Smooth muscle cell of the brain vasculature (primary cell): Measurements from ENCODE around the gene AK1.
"Not testable (repeated sequence)": the region's sequence is repeated elsewhere in the genome, so short reads cannot be mapped to it uniquely, and the experiment has no call there.

Experiments used
- DNase-seq: peaks from one replicate; pipeline ENCODE4 v3.0.0-alpha.2; 2012; ENCODE audit warnings: low read depth, low spot score

AK1 gene

DNA sequence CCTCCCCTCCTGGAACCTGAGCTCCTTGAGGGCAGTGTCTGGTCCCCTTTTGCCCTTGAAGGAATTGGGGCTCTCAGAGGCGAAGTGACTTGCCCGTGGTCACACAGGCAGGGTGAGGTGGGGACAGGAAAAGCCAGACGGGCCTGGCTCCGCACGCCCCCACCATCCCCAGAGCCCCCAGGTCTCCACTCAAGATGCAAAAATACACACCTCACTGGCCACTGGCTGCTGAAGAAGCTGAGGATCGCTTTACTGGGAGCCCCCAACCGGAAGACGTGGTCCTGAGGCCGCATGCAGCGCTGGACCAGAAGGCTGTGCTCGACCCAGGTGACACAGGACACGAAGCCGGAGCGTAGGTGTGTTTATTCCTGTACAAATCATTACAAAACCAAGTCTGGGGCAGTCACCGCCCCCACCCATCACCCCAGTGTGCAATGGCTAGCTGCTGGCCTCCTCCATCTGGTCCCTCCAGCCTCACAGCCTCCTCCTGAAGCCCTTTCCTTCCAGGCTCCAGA, 7.6 kb upstream of the AK1 start:
- DNase-seq = no peak

DNA sequence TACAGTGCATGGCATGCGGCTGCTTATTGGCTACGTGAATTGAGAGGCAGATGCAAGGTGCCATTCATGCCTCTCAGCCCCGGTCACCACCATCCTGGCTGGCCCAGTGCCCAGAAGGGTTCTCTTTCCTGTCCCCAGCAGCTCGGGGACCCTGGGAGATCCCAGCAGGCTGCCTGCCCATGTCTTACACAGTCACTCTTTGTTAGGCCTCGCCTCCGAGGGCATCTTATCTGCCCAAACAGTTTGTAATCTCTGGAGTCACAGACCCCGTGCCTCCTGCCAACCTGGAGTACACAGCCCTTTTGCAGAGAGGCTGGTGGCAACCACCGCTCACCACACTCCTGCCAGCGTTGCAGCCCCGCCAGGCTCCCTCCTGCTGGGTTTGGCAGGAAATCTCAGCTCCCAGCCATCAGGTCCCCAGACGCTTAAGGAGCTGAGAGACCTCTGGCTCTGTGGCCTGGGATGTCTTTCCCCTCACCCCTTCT, 7.0 kb upstream of the AK1 start:
- no peak for DNase-seq

DNA sequence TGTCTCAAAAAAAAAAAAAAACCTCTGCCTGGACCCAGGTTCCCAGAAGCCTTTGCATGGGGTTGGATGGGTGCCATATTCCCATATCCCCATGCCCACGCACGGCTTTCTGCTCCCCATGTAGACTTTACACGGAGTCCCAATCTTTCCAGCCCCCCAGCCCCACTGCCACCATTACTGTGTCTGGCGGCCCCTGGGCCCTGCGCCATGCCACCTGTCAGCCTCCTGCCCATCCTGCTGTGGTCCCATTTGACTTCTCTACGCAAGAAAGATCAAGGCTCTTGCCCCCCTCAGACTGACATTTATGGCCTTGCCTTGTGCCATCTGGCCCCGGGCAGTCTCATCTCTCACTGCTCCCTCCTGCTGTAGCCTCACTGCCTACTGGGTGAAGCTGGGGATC, 6.5 kb upstream of the AK1 start:
- no peak for DNase-seq

DNA sequence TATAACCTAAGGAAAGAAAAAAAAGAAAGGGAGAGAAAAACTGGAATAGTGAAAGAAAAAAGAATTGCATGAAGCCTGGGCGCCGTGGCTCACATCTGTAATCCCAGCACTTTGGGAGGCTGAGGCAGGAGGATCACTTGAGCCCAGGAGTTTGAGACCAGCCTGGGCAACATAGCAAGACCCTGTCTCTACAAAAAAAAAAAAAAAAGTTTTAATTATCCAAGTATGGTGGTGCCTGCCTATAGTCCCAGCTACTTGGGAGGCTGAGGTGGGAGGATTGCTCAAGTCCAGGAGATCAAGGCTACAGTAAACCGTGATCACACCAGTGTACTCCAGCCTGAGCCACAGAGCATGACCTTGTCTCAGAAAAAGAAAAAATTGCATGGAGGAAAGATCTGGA, 4.2 kb upstream of the AK1 start:
- DNase-seq = not testable (repeated sequence)

DNA sequence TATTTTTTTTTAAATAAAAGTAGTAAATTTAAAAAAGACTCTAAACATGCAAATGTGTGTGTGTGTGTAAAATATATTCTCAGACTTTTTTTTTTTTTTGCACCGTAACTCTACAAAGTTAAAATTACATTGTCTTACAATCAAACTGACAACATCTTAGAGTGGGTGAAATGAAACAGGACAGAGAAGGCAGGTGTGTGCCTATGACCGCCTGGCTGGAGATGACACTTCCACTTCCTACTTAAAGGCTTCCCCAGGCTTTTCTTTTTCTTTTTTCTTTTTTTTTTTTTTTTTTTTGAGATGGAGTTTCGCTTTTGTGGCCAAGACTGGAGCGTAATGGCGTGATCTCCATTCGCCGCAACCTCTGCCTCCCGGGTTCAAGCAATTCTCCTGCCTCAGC, 2.7 kb upstream of the AK1 start:
- DNase-seq = no peak

DNA sequence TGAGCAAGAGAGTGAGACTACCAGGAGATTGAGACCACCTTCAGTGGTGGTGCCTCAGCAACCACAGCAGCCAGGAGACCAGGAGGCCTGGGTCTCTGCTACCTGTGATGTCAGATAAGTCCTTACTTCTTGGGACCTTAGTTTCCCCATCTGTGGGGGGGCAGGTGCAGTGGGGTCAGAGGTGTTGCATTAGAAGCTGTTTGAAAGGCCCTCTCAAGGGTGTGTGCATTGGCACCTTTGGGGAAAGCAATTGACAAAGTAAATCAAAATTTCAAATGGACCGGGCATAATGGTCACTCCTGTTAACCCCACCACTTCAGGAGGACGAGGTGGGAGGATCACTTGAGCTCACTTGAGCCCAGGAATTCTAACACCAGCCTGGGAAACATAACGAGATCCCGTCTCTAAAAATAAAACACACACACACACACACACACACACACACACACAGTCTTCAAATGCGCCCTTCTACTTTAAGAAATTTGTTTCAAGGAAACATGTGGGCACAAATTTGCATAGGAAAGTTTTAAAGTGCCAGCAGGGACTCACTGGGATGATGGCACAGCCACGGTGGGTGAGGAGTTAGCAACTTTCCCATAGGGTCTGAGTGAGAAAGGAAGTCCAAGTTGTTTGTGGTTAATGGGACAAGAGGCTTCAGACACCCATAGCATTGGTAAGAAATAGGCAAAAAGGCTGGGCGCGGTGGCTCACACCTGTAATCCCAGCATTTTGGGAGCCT, 1.3 kb upstream of the AK1 start:
- DNase-seq = no peak

DNA sequence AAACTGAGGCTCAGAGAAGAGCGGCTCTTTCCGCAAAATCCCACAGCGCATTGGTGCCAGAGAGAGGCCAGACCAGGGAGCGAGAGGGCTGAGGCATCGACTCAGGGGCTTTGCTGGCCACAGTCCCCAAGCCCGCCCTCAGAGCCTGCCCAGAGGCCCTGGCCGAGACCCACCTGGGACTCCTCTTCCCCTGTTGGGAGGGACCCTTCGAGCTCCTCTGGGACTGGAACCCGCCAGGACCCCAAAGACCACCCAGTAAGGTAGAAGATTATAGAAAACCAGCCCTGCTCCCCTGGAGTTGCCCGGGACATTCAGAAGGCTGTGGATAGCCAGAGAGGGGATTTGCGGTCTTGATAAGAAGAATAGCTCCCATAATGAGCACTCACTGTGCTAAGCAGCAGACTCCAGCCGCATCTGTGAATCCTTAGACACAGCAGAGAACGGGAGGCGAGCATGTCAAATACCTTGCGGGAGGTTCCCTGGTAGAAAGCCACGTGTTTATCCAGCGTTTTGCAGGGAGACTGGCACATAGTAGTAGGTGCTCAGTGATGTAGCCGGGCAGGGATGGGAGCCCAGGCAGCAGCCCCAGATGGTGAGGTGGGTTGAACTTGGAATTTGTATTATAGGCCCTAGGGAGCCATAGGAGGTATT, 651 bp upstream of the AK1 start:
- DNase-seq = no peak

DNA sequence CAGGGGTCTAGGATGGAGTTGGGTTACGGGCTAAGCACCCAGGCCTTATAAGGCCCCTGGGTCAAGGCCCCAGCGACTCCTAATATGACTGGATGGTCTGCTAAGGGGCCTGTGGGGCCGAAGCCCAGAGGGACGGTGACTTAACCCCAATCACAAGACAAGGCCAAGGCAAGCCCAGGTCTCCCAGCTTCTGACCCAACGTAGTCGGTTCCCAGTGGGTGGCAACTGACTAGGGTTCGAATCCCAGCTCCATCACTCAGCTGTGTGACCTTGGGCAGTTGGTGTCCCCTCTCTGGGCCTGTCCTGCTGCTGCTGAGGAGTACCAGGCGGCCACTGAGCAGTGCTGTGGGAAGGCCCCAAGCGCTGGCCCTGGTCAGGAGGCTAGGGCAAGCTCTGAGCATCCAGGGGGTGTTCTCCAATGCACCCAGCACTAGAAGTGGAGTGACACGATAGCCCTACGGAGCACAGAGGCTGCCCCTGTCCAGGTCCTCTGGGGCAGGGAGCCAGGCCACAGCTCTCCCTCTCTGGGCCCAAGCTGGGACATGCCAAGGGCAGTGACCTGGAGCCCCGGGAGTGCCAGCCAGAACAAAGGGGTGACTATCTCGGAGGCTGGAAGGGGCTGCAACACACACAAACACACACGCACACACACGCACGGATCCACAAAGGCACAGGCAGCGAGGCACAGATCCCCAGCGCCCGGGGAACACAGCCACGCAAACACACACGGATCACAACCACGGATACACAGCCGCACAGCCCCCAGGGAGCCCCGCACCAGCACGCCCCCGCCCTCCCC, 512 bp downstream of the AK1 start:
- no peak for DNase-seq

DNA sequence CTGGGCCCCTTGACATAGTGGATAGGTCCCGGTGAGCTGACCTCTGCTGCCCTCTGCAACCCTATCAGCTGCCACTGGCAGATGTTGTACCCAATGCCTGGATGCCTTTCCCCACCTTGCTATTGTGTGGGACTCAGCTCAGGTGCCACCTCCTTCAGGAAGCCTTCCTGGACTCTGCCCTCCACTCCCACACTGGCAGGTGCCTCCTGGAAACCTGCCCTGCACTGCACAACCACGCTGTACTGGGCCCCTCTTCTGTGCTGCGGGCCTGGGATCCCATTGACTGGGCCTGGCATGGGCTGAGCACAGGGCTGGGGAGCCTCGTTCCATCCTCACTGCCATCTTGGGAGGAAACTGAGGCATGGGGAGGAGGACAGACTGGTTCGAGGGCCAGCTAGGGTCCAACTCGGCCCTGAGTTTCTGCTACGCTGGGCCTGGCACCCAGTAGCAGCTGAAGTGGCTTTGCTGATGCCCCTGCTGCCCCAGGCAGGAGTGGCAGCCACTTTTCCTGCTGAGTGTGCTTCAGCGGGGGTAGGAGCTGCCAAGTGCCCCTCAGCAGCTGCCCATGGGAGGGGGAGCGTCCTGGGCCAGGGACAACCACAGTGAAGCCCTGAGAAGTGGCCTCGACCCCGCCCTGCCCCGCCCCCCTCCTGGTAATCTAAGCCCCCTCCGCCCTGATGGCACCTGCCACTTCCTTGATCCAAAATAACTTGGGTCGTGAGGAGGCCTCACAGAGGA, 1.3 kb downstream of the AK1 start:
- DNase-seq = no peak

DNA sequence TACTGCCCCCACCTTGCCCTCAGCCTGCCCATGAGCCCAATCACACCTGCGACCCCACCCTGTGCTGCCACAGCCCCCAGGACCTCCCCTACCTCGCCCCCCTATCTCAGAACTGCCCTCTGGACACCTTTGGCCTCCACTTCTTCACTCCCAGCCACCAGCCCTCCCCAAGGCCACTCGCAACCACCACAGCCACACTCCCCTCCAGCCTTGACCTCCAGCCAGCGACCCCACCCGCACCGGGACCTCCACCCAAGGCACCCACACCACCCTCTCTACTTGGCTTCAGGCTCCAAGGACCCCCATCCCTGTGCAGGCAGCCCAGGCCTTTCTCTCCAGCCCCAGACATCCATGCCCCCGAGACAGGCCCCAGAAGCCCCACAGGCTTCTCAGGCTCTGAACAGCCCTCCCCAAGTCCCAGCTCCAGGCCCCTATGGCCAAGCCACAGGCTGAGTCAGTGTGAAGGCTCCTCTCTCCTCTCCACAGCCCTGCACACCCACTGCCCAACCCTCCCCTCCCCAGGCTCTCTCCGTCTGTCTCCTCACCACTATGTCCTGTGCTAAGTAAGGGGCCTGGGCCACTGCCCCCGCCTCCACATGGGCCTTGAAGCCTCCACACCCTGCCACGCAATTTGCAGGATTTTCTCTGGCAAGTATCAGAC, 2.0 kb downstream of the AK1 start:
- DNase-seq = no peak

DNA sequence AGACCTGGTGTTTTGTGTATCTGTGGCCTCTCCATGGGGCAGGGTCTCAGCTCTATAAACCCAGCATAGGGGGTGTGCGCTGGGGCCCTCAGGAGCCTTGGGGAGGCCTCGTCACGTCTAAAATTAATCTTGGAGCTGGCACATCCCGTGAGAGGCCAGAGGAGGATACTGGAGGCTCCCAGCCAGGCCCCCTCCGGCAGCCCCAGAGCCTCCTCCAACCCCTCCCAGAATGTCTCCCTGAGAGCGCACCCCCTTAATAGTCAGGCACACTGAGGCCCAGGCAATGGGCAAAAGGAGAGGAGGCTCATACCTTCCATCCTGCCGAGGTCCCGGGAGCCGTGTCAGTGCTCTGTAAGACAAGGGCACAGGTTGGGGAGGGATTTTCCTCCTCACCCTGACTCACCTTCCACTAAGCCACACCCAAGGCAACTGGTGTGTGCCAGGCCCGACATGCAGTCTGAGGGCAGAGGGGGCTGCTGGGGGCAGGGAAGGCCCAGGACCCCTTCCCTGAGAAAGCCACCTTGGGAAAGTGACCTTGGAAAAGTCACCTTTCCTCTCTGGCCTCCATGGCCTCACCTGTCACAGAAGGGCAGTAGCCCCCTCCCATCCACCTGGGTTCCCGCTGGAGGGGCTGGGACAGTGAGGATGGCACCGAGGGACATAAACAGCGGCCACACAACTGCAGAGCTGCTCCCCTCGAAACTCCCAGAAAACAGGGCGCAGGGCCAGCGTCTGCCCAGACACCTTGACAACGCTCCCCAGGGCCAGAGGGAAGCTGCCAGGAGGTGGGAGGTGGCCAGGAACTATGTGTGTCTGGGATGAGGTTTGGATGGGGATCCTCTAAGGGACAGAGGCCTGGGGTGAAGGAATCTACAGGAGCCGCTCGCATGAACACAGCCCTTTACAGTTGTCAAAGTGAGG, 2.9 kb downstream of the AK1 start:
- DNase-seq = no peak

DNA sequence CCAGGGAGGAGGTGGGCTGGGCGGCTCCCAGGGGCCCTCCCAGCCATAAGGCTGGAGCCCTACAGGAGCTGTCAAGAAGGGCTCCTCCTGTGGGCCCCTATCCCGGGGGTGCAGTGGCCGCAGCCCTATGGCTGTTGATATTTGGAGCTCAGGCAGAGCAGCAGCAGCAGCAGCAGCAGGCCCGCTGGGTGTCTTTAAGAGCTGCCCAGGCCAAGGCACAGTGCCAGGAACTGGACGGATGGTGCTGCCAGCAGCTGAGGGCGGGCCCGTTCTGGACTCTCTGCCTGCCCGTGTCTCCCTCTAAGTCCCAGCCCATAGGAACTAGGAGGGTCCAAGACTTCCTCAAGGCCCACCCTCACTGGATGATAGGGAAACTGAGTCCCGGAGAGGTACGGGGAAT, 3.6 kb downstream of the AK1 start:
- DNase-seq = no peak

DNA sequence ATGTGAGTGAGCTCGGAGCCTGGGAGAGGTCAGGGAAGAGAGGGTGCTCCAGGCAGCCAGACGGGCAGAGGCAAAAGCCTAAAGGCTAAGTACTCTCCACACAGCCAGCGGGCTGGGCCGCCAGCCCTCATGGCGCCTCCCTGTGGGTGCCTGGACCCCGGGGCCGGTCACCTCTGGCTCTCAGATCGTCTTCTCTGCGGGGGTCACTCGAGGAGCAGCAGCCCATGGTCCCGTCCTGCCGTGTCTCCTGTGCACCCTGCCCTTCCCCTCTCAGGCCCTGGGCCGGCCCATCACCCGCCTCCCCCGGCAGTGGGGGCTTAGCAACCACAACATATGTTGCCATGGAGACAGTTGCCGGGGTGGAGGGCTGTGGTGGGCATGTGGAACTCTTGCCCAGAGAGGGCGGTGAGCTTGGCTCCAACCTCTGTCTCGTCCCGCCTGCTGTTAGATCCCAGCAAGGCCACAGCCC, 4.2 kb downstream of the AK1 start:
- no peak for DNase-seq

DNA sequence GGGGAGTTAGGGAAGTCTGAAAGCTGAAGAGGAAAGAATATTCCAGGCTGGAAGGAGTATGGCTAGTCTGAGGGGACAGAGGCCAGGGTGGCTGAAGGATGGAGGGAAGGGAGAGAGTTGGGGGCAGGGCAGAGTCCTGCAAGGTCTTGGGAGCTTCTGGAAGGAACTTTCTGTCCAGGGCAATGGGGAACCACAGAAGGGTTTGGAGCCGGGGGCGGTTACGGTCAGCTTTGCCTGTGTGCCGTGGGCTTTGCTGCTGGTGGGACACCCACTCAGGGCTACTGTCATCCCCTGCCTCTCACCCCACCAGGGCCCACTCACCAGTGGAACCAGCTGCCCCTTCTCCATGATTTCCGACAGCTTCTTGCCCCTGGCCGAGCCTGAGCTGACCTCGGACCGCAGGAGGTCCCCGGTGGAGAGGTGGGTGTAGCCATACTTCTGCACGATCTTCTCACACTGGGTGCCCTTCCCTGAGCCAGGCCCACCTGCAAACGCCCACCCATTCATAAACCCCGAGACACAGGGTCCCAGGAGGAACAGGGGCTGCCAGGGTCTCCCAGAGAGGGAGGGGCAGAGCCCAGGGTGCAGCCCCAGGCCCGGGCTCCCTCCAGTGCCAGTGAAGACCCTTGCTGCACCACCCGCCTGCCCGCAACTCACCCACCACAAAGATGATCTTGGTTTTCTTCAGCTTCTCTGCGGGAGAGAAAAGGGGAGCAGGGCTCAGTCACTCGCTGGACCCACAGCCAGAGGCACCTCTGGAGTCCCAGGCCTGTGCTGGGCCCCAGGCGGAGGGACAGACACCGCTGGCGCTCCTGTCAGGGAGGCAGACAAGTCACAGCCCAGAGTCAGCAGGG, 4.9 kb downstream of the AK1 start:
- no peak for DNase-seq

DNA sequence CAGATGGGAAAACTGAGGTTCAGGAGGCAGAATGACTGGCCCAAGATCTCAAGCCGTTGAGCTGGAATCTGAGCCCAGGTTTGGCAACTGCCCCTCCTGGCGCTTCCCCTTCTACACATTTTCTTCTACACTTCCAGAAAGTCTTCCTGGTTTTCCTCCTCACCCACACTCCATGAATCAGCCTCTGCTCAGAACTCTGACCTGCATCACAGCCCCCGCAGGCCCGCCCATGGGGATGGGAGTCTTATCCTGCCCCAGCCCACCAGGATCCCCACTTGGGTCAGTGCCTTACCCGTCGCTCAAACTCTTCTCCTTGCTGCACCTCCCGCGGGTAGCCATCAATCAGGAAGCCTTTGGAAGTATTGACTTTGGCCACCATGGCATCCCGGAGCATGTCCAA, 5.9 kb downstream of the AK1 start:
- no peak for DNase-seq

DNA sequence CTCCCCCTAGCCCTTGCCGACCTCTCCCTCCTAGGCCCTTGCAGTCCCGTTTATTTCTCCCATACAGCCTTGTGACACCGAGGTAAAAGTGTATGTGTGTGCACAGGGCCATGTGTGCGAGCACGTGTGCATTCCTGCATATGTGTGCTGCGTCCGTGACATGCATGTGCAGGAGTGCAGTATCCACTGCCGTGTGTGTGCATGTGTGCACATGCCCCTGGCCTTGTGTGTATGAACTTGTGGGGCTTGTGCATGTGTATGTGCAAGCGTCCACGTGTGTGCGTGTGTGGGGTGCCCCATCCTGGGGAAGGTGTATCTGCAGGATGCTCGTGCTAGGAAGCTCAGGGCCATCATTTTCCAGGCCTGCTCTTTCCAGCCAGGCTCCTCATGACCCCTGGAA, 6.6 kb downstream of the AK1 start:
- DNase-seq = no peak

DNA sequence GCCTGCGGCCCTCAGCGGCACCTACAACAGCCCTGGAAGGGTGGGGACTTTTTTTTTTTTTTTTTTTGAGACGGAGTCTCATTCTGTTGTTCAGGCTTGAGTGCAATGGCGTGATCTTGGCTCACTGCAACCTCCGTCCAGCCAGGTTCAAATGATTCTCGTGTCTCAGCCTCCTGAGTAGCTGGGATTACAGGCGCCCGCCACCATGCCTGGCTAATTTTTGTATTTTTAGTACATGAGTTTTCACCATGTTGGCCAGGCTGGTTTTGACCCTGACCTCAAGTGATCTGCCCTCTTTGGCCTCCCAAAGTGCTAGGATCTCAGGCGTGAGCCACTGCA, 7.4 kb downstream of the AK1 start:
- not testable (repeated sequence) for DNase-seq

DNA sequence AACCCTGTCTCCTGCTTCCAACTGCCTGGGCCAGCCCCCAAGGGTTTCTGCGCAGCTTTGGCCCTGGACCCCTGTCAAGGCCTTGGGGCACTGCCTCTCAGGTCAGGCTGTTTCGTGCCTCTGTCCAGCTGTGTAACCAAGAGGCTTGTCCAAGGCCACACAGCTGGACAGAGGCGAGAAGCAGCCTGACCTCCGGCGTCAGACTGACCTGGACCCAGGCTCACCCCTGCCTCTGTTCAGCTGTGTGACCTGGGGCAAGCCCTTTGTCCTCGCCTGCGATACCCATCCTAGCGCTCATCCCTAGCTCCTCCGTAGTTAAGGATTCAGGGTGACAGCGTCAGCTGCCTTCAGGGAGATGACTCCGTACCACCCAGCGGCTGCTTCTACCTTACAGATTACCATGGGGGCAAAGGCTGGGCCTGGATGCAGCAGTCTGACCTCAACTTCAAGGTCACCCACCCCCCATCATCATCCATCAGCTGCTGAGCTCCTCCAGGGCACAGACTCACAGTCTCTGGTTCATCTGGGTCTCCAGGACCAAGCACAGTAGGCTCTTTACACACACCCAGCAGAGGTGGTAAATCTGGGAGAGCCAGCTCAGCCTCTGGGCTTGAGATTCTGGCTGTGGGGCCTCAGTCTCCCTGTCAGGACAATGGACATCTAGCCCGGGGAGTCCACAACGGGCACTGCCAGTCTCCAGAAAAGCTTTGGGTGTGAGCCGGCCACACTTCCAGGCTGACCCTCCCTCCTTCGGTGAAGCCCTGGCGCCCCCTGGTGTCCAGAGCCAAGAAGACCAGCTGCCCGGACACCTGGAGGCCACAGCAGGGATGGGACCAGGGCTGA, 7.9 kb downstream of the AK1 start:
- DNase-seq = peak; percentile 64
